ENCODE measurements around the gene SHISAL1.

SHISAL1 gene

DNA sequence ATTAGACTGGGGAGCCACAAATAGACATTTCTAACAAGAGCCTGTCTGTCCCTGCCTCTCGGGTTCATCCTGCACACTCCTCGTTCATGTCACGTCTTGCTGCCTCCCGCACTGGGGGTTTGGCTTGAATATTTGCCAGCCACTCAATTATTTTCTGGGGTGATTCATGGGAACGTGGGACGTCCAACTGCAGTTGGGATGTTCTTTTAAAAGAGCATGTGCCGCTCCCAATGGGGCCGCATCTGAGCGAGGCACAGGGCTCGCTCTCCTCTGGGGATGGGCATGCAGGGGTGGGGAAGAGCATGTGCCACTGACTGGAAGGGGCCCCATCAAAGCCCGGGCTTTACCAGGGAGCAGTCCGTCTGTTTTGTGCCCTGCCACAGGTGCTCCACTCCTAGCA, 88.6 kb downstream of the SHISAL1 start:
- no peak for DNase-seq

DNA sequence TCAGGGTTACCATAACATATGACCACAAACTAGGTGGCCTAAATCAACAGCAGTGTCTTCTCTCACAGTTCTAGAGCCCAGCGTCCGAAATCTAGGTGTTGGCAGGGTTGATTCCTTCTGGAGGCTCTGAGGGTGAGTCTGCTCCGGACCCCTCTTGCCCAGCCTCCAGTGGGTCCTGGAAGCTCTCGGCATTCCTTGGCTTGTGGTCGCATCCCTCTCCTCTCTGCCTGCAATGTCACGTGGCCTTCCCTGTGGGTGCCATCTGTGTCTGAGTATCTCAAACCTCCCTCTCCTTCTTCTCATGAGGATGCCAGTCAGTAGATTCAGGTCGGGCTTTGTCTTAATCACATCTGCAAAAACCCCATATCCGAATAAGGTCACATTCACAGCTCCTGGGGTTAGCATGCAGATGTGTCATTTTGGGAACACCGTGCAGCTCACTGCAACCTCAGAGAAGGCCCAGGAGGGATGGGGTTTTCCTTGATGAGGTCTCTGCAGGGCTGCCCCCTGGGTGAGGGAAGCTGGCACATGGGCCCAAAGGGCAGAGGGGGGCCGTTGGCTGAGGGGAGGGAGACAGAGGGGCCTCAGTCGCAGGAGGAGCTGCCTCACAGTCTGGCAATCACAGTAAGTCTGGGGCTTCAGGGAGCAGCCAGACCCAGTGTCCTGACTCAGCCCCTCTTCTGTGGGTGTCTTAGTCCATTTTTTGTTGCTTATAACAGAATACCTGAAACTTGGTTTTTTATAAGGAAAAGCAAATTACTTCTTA, 90.9 kb downstream of the SHISAL1 start:
- DNase-seq = no peak

DNA sequence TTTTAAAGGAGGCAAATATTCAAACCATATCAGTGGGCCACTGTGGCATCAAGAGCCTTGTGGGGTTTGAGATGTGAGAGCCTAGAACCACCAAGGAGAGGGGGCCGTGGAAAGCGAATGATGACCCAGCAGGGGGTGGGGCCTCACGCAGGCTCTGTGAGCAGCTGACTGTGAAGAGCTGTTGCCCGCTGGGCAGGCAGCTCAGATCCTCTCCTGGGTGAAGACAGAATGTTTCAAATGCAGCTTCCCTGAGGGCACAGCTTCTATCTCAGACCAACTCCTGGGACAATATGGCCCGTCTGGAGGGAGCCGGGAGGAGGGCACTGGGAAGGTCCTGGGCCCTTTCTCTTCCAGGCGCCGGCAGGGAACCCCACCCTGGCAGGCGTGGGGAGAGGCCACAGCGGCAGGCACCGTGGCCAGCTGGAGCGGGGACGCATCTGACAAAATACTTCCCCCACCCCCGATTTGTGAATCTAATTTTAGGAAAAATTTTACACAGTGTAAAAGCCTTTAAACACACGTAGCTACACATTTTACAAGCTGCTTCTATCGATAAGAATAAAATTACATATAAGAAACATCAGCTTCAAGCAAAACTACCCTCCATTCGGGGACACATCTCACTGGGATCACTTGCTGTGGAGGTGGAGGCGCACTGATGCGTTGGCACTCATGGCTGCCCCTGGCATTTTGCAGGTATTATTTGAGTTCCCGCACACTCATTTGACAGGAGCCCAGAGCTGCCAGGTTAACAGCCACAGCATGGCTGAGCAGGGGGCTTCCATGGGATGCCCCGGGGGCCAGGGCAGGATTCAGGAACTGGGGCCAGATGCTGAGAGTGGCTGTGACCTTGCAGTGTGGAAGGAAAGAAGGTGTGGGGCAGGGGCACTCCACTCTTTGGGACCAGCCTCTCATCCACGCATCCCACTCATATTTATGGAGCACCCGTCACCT, 91.7 kb downstream of the SHISAL1 start:
- no peak for DNase-seq

DNA sequence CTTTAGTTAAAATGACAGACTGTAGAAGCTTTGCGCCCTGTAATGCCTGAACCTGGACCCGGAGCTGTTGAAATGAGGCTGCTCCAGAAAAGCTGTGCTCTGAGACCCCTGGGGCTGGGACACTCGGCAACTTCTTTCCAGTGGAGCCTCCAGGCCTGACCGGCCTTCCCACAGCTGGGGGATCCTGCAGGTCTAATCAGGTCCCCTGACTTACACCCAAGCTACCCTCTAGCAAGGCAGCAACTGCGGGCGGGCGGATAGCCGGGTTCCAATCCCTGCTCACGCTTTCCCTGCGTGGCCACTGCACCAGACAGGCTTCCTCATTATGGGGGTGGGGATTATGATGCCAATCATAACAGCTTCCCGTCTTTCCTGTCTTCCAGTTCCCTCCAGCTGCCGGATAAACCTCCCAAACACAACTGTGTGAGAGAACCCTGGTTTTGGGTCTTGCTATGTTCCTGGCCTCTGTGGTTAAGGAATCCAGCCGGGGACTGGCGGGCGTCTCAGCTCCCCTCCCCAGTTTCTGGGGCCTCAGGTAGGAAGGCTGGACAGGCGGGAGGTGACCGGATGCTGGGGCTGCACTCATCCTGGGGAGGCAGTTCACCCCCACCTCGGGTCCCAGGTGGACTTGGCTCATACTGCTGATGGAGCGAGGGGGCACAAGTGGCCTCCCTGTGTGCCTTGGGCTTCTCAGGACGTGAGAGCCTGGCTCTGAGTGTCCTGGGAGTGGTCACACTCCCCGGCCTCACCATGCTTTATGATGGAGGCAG, 93.5 kb downstream of the SHISAL1 start:
- no peak for DNase-seq

DNA sequence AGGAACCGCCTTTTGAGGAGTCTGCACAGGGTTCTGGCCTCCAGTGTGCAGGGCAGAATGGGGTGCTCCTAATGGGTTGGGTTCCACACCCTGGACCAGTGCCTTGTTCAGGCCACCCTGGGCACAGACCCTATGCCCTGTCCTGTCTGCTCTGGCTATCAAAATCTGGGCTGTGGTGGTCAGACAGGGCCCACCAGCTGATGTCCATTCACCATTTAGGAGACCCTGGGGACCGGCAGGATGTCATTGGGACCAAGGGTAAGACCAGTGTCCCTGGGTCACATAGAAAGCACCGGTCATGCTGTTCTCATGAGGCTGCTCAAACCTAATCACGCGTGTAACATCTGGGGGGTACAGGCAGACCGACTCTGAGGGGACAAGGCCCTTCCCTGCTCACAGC, 94.7 kb downstream of the SHISAL1 start:
- DNase-seq = no peak

DNA sequence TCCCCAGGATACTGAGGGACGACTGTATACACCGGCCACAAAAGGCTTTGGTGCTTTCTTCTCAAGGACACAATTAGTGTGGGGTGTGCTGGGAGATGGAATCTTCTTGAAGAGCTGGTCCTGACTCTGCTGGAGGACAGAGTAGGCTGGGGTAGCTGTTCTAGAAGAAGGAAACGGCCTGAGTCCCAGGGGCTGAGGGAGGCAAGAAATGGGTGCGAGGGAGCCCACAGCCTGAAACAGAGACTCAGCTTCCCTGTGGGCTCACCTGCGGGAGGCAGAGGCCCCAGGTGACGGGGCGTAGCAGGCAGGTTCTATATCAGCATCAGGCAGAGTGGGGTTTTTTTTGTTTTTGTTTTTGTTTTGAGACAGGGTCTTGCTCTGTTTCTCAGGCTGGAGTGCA, 95.4 kb downstream of the SHISAL1 start:
- DNase-seq = no peak

DNA sequence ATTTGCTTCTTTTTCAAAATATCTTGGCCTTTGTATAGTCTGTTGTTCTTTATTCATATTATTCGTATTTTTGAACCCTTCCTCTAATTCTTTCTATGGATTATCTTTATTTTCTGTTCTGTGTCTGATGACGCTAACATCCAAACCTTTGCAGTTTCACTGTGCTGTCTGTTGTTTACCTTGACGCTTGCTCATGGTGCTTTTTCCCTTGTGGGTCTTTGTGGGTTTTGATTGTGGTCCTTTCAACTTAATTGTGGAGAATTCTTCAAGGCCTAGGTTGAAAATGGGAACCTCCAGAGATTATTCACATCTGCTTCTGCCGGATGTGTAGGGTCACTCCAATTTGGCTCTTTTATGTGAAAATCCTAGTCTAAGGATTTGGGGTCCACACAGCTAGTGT, 97.5 kb downstream of the SHISAL1 start:
- no peak for DNase-seq

DNA sequence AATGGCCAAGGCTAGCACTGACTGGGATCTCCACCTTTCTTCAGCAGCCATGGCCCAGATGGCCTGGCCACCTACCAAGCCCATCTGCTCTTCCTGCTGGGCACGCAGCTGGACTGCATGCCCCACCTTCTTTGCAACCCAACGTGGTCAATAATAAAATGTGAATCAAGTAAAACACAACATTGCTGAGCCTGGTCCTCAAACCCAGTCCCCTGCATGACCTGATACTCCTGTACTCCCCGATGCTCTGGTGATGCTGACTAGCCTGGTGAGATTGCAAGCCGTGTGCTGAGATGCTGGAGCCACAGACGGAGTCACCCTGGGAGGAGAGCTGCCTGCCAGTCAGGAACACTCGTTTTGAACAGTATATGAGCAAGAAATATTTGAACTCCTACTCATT, 98.0 kb downstream of the SHISAL1 start:
- DNase-seq = no peak

DNA sequence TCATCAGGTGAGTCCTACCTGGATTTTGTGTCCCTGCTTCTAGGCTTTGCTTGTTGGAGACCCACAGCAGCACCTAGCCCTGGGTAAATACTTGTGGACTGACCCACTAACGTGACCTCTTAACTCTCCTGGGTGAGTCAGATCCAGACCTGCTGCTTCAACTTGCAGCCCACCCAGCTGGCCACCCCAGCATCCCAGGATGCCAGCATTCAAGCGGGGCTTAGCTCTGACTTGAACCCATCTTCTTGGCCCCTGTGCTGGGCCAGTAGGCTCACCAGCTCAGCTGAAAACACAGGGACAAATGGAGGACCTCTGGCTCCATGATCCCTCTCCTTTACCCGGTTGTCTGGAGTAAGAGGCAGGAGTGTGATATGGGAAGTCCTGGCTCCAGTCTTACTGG, 98.6 kb downstream of the SHISAL1 start:
- DNase-seq = no peak

DNA sequence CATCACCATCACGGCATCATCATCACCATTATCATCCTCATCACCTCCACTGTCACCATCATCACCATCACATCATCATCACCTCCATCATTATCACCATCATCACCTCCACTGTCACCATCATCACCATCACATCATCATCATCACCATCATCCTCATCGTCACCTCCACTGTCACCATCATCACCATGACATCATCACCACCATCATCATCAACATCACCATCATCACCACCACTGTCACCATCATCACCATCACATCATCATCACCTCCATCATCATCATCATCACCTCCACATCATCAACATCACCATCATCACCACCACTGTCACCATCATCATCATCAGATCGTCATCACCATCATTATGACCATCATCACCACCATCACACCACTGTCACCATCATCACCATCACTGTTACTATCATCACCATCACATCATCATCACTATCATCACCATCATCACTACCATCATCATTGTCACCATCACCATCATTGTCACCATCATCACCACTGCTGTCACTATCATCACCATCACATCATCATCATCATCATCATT, 99.2 kb downstream of the SHISAL1 start:
- DNase-seq = no peak

DNA sequence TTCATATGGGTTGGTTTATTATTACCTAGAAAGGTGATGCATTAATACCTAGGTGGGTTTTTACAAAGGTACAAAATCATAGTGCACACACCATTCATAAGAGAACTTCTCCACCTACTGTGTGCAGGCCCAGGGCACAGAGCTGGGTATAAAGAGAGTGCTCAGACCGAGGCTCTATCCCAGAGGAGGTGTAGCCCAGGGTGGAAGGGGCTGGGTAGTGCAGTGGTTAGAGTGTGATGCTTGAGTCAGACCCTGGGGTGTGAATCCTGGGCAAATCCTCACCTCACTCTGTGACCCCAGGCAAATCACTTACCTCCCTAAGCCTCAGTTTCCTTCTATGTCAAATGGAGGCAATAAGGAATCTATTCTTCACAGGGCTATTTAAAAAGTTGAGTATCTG, 99.8 kb downstream of the SHISAL1 start:
- DNase-seq = no peak

DNA sequence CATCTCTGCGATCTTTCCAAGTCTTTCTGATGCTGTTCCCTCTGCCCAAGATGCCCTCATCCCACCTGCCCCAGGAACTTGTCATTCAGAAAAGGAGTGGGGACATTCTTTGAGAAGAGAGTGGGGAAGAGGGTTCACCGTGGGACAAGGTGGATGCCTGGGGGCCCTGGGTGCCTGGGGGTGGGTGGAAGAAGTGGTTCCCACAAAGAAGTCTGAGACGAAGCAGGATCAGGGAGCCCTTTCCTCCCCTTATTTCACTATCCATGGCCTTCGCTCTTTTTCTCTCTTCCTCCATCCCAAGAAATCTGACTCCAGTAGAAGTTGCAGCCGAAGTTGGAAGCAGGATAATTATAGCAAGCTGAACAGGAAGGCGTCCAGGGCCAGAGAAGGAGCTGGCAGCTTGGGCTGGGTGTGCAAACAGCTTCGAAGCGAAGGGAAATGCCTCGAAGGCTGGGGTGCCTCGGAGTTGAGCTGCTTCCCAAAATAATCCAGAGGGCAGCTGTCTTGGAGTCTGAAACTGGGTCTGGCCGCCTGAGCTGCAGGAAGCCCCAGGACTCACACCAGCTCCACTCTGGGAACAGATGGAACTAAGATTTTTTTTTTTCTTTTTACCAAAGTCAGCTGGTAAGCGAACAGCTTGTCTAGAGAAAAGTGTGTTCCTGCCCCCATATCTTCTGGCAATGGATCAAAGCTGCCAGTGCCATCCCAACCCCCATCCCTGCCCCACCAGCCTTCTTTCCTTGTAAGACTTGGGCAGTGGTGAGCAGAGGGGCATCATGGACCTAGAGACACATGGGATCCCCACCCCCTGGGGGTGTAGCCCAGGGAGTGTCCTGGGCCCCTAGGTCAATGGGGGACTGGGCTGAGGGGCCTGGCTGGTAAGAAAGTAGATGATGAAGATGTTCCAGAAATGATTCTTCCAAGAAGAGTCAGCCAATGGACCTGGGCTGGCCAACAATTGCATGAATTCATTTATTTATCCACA, 100.5 kb downstream of the SHISAL1 start:
- no peak for DNase-seq

DNA sequence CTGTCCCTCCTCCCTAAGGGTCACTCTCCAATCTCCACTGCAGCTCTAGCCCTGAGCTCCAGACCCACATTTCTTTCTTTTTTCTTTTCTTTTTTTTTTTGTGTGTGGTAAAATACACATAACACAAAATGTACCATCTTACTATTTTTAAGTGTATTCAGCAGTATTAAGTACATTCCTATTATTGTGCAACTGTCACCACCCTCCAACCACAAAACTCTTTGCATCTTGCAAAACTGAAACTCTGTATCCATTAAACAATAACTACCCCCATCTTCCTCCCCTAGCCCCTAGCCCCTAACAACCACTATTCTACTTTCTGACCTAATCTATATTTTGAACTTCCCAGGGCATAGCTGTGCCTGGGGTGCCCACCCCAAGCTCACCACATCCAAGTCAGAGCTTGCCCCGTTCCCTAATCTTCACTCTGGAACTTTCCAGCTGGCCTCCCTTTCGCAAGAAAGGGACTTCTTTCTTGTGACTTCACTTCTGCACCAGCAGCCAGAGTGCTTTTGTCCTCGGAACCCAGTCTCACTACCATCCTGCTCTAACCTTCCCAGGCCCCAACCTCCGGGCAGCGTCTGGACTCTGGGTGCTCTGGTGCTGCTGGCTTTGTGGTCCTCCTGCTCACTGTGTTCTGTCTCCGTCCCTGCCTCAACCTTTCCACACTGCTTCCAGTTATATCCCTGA, 101.3 kb downstream of the SHISAL1 start:
- DNase-seq = no peak

DNA sequence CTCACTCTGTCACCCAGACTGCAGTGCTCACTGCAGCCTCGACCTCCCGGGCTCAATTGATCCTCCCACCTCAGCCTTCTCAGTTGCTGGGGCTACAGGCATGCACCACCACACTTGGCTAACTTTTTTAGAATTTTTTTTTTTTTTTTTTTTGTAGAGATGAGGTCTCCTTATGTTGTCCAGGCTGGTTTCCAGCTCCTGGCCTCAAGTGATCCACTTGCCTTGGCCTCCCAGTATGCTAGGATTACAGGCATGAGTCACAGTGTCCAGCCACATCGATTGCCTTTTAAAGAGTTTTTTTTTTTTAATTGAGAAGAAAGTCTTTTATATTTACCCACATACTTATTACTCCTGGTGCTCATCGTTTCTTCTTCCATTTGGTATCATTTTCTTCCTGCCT, 102.0 kb downstream of the SHISAL1 start:
- no peak for DNase-seq

DNA sequence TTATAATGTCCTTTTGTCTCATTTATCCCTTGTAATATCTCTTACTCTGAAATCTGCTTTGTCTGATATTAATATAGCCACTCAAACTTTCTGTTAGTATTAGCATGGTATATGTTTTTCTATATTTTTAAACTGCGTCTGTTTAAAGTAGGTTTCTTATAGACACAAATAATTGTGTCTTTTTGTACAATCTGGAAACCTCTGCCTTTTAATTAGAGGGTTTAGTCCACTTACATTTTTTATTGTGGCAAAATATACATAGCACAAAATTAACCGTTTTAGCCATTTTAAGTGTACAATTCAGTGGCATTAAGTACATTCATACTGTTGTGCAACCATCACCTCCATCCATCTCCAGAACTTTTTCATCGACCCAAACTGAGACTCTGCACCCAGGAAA, 103.4 kb downstream of the SHISAL1 start:
- peak; percentile 1 for DNase-seq

DNA sequence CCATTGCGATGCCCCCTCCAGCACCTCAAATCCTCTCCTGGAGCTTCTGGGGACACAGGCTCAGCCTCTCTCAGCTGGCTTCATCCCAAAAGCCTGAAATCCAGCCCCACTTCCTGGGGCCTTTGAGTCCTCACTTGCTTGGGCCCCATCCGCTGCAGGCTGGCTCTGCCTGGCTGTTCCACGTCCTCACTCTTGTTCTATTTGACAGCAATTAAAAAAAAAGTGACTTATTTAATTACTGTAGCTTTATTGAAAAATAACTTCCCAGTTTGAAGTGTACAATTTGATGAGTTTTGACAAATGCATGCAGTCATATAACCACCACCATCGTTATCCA, 104.8 kb downstream of the SHISAL1 start:
- no peak for DNase-seq

DNA sequence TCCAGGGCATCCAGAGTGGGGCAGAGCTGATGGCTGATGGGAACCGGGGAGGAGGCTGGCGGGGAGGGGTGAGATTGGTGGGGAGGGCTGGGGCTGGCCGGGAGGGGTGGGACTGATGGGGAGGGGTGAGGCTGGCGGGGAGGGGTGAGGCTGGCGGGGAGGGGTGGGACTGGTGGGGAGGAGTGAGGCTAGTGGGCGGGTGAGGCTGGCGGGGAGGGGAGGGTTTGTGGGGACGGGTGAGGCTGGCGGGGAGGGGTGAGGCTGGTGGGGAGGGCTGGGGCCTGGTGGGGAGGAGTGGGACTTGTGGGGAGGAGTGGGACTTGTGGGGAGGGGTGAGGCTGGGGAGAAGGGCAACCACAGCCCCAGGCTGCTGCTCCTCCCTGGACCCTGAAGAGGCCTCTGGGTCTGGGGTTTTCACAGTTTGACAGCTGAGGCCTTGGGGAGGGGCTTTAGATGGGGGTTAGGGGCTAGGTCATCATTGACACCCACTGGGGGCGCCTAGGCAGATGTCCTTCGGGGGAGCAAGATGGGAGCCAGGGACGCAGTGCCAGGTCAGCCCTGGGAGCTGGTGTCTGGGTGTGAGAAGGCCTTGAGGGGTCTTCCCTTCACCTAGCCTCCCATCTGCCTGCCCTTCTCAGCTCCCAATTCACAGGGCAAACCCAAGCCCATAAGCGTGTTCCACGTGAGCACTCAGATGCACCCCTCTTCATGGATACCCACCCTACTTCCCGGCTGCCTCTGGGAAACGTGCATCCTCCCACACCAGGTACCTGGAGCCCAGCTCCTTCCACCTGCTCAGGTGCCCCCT, 105.4 kb downstream of the SHISAL1 start:
- DNase-seq = peak; percentile 48

DNA sequence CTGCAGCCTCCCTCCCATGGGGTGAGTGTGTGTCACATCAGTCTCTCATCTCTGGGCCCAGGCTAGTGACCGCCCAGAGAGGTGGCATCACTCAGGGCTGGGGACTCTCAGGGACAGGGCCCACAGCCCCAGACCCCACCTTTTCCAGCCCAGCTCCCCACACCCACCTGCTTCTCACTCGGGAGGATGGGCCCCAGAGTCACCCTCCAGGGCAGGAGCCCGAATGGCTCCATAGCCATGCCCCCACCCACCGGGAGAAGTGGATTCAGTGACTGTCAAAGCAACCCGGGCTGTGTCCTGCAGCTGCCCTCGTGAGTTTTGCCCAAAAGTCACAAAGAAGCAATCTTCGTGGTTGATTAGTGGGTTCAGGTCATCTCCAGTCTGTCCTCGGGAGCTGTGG, 106.1 kb downstream of the SHISAL1 start:
- DNase-seq = peak; percentile 28

DNA sequence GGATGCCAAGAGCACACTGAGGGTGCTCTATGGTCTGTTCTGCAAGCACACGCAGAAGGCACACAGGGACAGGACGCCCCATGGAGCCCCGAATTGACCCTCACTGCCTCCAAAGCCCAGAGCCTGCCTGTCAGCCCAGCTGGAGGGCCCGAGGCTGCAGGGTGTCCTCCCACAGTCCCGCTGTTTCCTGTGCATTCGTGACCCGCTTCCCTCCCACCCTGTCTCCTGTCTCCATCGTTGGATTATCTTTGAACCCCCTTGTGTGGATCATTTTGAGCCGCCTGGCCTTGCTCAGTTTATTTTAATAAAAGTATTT, 106.5 kb downstream of the SHISAL1 start:
- DNase-seq = peak; percentile 31

DNA sequence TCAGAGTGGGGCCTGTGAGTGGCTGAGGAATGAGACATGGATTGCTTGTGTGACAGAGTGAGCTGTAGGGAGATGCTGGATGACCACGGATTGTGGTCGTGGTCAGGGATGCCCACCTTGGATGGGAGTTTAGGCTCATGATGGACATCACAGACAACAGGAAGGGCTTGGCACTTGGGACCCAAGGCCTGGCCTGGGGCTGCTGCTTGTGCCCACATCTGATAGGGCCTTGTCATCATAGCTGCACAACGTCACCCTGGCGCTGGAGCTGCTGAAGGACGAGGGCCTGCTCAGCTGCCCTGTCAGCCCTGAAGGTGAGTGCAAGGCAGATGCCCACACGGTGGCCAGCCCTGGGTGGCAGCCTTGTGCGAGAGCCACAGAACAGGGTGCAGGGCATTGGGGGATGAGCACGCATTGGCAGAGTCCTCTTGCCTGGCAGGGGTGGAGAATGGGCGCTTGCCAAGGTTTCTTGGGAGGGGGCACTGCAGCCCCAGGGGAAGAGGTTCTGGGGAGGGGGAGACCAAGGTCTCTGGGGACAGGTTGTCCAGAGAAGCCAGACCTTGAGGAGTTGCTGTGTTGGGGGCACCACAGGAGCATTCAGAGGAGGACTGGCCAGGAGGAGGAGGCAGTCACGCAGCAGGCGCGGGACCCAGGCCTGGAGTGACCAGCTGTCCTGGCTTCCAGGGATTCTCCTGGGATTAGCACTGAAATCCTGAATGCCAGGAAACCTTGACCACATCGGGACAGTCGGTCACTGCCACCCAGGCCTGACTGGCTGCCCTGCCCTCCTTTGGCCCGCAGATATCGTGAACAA, 107.0 kb downstream of the SHISAL1 start:
- peak; percentile 44 for DNase-seq

Measured in islet precursor cell (in vitro differentiated cells).